Neural progenitor cell (in vitro differentiated cells): ENCODE results near the gene AMN1.

Experiments
- EZH2phosphoT487 ChIP-seq: fragments of 200-600 bp; sonication (generic); IDR thresholded peaks from 2 replicates; pipeline ENCODE4 v1.6.1; 2017; ENCODE audit warnings: antibody characterized with exemption
- TF ChIP-seq, protein P1 (sequence below): fragments of 200-600 bp; sonication (generic); IDR thresholded peaks from 2 replicates; pipeline ENCODE4 v1.5.1; 2017; ENCODE audit warnings: antibody characterized with exemption, mild to moderate bottlenecking

DNA sequence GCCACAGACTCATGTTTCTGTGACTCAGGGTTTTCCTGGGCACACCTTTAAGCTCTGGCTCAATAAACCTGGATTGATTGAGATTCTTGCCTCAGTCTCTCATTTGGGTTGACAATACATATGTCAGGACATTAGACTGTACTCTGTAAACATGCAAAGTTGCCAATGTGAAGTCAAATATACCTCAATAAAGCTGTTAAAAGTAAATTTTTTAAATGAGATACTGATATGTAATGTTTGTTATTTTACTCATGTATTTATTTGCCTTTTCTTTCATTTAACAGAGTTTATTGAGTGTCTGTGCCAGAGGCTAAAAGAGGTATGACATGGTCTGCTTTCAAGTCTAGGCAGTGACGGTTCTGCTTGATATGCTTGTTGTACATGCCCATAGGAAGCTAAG, 73.0 kb downstream of the AMN1 start:
- TF ChIP-seq, protein P1, sequence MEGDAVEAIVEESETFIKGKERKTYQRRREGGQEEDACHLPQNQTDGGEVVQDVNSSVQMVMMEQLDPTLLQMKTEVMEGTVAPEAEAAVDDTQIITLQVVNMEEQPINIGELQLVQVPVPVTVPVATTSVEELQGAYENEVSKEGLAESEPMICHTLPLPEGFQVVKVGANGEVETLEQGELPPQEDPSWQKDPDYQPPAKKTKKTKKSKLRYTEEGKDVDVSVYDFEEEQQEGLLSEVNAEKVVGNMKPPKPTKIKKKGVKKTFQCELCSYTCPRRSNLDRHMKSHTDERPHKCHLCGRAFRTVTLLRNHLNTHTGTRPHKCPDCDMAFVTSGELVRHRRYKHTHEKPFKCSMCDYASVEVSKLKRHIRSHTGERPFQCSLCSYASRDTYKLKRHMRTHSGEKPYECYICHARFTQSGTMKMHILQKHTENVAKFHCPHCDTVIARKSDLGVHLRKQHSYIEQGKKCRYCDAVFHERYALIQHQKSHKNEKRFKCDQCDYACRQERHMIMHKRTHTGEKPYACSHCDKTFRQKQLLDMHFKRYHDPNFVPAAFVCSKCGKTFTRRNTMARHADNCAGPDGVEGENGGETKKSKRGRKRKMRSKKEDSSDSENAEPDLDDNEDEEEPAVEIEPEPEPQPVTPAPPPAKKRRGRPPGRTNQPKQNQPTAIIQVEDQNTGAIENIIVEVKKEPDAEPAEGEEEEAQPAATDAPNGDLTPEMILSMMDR = no peak
- no peak for TF ChIP-seq EZH2phosphoT487
